LNCaP clone FGC (cell line): Measurements from ENCODE around the gene HIPK1.

Source experiments
- DNase-seq: peaks from one replicate; pipeline ENCODE4 v3.0.0-alpha.2; 2011; ENCODE audit warnings: low read depth
- H3K4me3 ChIP-seq: 2 replicates; pipeline ENCODE4 v1.5.1; 2011; ENCODE audit warnings: mild to moderate bottlenecking, low read depth, low read length, control low read depth
- CTCF ChIP-seq: IDR thresholded peaks from 2 replicates; pipeline ENCODE4 v1.5.1; 2012; ENCODE audit warnings: mild to moderate bottlenecking; ENCODE audit not compliant: control insufficient read depth, insufficient read depth; ENCODE audit errors: extremely low read depth

The HIPK1 gene

GRCh38 chr1:113891631-113892220 lies 37.4 kb upstream of the HIPK1 start:
- no peak overlapping the region for H3K4me3 ChIP-seq
- no peak for TF ChIP-seq CTCF
- DNase-seq, result no peak

GRCh38 chr1:113893267-113893666 lies 35.9 kb upstream of the HIPK1 start:
- TF ChIP-seq CTCF, result no peak
- no peak overlapping the region for H3K4me3 ChIP-seq

GRCh38 chr1:113895098-113895497 lies 34.0 kb upstream of the HIPK1 start:
- no peak overlapping the region for H3K4me3 ChIP-seq
- DNase-seq, result no peak
- no peak for TF ChIP-seq CTCF

More at GRCh38 chr1:113893267-113893666, 35.9 kb upstream of the HIPK1 start:
- DNase-seq, result no peak

GRCh38 chr1:113895961-113896360 lies 33.2 kb upstream of the HIPK1 start:
- DNase-seq, result no peak
- TF ChIP-seq CTCF, result no peak

GRCh38 chr1:113898241-113898814 lies 30.8 kb upstream of the HIPK1 start:
- no peak for TF ChIP-seq CTCF
- no peak for DNase-seq
- H3K4me3 ChIP-seq, result no peak overlapping the region

More at GRCh38 chr1:113895961-113896360, 33.2 kb upstream of the HIPK1 start:
- no peak overlapping the region for H3K4me3 ChIP-seq

- DNase-seq, result no peak
- H3K4me3 ChIP-seq, result no peak overlapping the region
- TF ChIP-seq CTCF, result no peak
Measured at GRCh38 chr1:113899111-113899510, 30.0 kb upstream of the HIPK1 start.

- H3K4me3 ChIP-seq, result no peak overlapping the region
- DNase-seq, result no peak
- no peak for TF ChIP-seq CTCF
Measured at GRCh38 chr1:113901191-113901590, 27.9 kb upstream of the HIPK1 start.
